C1 segment of cervical spinal cord (tissue), 14 donors: ENCODE measurements around the gene C9orf72.

Experiments used
- DNase-seq, 14 donors: peaks; one replicate each; lab custom pipeline; 2025; lab: John Stamatoyannopoulos, UW

Gene C9orf72

DNA sequence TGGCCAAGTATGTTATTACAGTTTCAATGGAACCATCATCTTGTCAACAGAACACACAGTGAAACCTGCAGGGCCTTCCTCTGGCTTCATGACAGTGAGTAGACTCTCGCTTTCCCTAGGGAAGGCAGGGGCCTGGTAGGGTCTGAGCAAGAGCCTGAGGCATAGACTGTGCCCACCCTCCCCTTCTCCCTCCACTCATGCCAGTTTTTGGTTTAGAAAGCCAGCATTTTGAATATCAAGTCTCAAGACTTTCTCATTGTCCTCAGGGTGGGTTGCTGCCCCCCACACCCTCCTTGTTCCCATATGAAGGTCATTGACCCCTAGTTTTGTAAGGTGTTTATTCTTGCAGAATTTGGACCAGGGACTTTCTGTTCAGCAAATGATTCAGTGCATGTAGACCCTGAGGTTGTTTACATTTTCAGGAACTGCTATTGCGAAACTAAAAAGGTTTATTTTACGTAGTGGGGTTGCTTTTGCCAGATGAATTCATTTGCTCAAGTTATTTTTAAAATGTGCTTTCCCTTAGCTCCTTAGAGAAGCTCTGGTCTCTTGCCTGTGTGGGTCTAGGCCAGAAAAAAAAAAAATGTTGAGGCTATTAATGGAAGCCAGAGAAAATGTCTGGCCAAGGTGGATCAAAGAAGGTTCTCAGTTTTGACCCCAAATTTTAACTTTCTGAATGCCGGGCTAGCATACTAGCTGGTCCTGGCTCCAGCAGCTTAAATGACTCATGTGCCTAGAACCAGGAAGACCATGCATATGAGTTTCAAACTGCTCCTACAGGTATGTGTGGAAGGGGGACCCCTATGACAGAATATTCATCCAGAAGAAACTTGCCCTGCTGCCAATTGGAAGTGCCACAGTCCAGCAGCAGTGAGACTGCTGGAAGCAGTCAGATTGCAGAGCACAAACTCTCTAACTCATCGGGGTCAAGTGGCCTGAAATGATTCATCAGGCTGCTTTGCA, 33.5 kb downstream of the C9orf72 start:
- DNase-seq = peak in 3 of 14 donors; percentile 13 to 17 (median 15)

- no peak for DNase-seq
Measured at GRCh38 chr9:27538647-27539046, 34.6 kb downstream of the C9orf72 start.

DNA sequence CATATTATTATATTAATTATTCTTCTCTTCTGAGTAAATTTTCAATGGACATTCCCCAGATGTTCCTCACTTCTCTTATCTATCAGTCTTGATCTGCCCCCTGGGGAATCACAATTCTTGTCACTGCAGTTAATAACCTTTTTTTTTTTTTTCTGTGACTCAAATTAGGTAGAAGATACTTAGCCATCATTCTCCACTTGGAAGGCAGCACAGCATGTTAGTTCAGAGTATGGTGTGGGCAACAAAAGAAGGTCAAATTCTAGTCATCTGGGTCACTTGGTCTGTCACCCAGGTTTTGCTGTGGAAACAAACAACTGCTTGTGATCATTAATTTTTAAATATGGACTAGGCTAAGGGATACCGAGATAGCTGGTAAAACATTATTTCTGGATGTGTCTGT, 35.5 kb downstream of the C9orf72 start:
- no peak for DNase-seq

DNA sequence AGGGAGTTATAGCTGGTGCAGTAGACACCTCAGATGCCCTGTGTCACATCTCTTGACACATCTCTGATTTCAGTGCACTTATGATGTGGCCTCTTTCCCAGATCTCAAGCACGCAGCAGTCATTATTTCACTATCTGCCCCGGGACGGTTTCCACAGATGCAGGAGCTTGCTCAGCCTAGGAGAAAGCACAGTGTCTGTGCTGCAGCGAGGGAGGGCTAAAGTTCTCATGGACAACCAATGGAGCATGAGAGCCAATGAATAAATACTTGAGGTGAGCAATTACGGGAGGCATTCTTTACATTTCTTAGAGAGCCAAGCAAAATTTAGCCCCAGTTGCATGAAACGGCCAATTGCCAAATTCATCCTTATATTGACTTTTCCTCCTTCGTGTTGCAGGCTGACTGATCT, 36.2 kb downstream of the C9orf72 start:
- peak in 1 of 14 donors; percentile 4 for DNase-seq

- no peak for DNase-seq
Measured at GRCh38 chr9:27536168-27536567, 37.1 kb downstream of the C9orf72 start.

DNA sequence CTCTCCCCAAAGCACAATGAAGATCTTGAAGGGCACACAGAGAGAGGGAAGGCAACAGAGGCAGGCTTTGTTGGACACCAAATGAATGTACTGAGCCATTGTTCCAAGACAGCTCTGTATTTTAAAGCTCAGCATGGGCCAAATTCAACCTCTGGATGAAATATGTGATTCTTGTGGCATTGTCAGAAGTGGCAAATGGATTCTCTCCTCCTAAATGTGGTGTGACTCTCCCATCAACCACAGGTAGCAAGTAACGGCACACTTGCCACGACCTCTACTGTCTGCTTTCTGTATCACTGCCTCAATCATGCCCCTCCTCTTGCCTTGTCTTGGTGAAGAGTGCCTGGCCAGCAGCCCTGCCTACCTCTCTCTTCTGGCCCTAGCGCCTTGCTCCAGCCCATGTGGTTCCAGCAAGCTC, 37.6 kb downstream of the C9orf72 start:
- peak in 7 of 14 donors; percentile 37 to 66 (median 50) for DNase-seq

DNA sequence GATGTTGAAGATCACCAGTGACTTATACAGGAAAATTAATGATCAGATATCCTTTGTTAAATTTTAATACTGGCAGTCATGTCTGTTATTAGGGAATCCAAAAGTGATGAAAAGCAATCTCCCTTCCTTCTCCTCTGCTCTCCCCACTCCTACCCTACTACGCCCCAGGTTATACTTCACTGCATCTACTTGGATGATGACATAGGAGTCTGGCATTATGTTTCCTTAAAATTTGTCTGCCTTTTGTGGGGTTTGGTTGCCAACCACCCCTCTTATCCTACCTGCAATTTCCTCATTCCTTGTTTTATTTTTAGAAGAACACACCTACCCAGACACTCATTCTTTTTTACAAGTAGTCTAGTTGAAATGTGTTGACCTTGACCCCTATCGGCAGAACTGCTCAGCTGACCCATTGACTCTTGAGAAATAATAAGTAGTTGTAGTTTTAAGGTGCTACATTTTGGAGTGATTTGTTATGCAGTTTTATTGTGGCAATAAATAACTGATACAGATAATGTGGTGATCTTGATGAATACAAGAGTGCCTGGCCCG, 38.5 kb downstream of the C9orf72 start:
- DNase-seq = no peak

GRCh38 chr9:27534131-27534530, 39.1 kb downstream of the C9orf72 start:
- peak in 1 of 14 donors; percentile 49 for DNase-seq

GRCh38 chr9:27533311-27533710, 40.0 kb downstream of the C9orf72 start:
- DNase-seq = no peak

DNA sequence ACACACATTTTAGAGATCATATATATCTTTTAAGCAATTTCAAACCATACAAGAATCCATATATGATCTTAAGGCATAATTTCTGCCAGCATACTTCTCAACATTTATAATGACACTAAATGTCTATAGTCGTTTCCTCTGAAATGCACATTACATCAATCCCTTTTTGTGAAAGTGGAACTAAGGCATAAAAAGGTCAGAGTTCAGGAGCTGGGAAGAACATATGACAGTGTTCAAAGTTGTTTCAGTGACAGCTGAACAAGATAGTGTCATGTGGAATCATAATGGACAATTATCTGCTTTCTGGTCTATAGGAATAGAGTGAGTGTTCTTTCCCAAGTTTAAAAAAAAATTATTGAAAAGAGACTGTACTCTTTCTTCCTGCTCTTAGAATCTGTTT, 41.2 kb downstream of the C9orf72 start:
- DNase-seq = no peak

DNA sequence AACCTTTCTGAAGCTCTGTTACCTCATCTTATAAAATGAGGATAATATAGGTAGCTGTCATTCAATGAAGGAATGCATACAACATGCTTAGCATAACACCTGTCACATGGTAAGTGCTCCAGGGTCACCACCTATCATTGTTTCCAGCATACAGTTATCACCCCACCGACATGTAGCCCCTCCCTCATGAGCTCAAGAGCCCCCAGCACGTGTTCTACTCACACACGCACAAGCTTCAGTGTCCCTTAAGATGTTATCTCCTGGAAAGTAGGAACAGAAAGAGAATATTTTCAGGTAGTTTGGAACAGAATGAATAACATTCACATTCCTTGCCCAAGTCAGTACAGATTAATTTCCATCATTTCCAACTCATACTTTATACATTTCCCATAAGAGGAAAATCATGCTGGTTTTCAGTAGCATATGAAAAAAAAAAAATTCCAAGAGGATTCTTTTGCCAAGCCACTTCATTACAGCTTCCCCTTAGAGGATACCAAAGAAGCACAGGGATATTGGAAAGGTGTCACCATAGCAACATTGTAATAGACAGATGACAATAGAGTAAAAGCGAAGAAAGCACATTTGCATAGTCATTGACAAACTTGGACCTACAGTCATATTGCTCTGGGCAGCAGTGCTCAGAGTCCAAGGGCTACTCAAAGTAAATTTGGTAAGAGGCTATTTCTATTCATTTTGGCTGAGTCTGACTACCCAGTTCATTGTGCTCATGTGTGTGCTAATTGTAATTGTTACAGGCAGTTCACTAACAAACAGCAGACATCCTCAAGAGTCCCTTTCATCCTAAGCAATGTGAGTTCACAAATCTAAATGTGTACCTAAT, 42.1 kb downstream of the C9orf72 start:
- no peak for DNase-seq

DNA sequence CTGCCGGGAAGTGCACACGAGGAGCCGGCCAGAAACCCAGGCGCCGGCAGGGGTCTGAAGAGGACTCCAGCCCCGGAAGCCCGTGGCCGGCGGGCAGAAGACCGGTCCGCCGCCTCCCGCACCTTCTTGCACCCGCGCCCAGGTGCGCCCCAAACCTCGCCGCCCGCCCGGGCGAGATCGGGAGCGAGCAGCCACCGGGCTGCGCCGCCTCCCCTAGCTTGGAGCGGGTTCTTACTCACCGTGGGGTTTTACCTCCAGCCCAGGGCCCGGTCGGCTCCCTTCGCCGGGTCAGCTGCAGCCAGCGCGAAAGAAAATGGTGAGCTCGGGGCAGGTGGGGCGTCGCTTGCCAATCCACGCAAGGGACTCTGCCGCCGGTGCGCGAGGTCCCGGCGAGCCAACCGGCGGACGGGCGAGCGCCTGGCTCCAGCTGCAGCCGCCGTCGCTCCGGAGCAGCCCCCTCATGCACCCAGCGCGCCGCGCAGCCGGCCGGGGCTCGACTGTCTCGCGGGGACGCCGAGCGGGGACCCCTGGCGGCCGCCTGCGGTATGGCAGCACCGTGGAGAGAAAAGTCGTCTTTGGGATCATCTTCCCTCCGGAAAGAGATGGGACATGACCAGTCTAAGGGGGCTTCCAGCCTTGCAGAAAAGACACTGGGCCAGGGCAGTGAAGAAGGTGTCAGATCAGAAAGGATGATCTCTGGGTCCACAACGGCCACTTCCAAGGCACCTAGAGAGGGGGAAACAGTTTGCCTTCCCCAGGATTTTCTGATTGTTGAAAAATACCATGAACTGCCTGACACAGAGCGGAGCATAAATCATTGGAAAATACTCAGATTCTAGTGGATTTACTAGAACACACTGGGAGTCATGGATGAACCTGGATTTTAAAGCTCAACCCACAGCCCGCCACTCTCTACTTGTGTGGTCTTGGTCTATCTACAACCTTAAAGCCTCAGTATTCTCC, 43.7 kb downstream of the C9orf72 start, which contains the start of gene MOB3B:
MOB3B (minus strand) TSS at position 499 of the 963 bp plus-strand sequence. CDS start 74,264 bp downstream, outside the sequence.
- peak in 13 of 14 donors; percentile 46 to 92 (median 78) for DNase-seq

DNA sequence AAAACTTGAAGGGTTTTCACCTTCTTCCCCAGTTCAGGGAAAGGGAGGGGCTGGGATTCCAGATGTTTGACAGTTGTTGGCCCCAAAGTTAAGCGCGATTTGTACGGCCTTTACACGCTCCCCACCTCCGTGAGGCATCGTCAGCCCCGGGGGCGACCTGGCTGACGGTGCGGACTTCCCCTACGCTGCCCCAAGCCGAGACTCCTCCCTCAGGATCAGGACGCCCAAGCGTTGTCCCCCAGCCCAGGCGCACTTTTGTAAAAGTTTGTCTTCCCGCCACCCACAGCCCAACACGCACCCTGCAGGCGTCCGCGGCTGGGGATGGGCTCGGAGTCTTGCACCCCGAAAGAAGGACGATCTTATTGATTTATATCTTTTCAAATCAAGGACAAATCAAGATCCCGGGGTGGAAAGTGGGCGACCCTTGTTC, 44.4 kb downstream of the C9orf72 start:
- peak in 8 of 14 donors; percentile 47 to 82 (median 70) for DNase-seq

GRCh38 chr9:27528076-27528885, 45.0 kb downstream of the C9orf72 start:
- DNase-seq = peak in 12 of 14 donors; percentile 39 to 82 (median 73)

DNA sequence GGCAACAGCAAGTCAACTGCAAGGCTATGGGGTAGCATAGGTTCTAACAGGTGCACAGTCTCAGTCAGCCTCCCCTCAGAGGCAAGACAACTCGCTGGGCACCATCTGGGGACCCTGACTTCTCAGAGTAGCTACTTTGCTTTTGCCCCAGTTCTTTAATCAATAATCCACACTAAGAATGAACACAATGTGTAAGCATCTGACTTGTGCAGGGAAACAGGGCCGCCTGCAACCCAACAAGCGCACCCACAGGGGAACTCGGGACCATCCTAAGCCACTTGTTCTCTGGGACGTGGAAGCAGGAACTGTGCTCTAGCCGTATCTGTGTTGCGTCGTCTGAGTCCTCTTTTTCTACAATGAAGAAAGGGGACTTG, 45.6 kb downstream of the C9orf72 start:
- peak in 6 of 14 donors; percentile 45 to 73 (median 66) for DNase-seq

- no peak for DNase-seq
Measured at GRCh38 chr9:27524236-27524635, 49.0 kb downstream of the C9orf72 start, which contains the start of gene IFNK. Gene IFNK, plus strand, starts transcription at chr9:27524290. Its CDS starts 47 bp downstream, at chr9:27524337.

GRCh38 chr9:27523141-27523540, 50.1 kb downstream of the C9orf72 start:
- DNase-seq = no peak

- no peak for DNase-seq
Measured at GRCh38 chr9:27520986-27521385, 52.3 kb downstream of the C9orf72 start.
